GM19035 (cell line): ENCODE measurements around the gene GPX5.

ENCODE experiments used
- ATAC-seq: cut with Tn5 transposase; IDR thresholded peaks from one replicate; pipeline ENCODE4 v1.9.1; 2021; ENCODE audit not compliant: unreplicated experiment

Gene GPX5

DNA sequence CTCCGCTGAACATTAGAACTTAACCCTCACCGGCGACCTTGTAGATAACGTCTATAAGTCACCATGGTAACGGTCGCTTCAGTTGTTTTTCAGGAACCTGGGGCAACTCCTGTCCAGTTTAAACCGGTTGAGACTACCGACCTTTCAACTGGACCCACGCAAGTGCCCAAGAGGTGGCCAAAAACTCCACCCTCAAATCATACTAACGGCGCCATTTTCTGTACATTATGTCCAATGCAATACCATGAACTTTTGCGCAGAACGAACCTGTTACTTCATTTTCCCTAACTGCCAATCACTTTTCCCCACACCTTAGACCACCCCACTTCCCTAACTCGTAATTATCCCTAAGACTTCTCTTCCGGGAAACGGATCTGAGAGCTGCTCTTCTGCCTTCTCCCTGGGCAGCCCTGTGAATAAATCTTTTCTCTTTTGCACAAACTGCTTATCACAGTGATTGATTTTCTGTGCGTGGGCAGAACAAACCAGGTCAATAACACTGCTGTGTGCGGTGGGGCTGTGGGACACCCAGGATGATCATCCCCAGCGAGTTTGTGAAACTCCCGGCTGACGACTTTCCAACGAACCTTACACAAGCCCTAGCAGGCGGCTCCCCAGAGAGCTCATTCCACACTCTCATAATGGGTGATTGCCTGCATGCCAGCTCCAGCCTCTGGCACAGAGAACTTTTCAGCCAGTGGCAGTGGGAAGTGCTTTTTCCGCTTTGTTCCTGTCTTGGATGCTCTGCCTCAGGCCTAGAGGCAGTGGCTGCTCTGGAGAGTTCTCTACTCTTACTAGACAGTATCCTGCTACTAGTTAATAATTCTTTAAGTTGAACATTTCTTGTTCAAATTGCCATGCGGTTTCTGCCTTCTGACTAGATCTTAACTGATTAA, 28.6 kb downstream of the GPX5 start:
- ATAC-seq = no peak

DNA sequence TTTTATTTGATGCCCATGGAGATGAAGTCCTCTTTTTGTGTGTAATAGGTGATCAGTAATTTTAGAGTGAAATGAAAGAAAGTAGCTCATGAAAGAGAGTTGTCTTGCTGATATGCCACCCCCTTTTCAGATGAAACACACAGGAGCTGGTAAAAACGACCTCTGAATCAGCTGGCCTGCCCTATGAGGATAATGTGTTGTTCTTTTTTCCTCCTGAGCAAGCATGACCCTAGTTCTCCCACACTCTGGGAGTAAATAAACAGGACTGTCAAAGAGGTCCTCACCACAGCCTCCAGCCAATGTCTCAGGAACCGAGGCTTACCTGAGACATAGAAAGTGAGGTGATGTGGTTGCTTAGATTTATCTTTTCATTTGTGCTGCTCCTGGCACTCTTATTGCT, 29.5 kb downstream of the GPX5 start:
- ATAC-seq = no peak

DNA sequence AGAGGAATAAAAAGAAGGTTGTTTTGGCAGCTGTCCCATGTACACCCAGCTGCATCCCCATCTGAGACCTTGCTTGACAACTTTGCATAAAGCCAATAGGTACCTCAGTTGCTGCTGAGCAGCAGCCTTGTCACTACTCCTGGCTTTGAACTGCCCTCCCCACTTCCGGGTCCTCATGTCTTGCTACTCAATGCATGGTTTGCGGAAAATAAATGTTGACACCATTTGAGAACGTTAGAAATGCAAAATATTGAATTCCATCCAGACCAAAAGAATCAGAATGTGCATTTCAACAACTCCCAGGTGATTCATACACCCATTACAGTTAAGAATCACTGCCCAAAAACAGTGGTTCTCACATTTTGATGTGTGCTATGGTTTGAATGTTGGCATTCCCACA, 32.9 kb downstream of the GPX5 start:
- no peak for ATAC-seq

GRCh38 chr6:28563430-28564095, 37.9 kb downstream of the GPX5 start:
- no peak for ATAC-seq

GRCh38 chr6:28565823-28566526, 40.3 kb downstream of the GPX5 start:
- no peak for ATAC-seq

- ATAC-seq = no peak
Observed at GRCh38 chr6:28566527-28567252, 41.0 kb downstream of the GPX5 start.

GRCh38 chr6:28567506-28567905, 41.8 kb downstream of the GPX5 start:
- no peak for ATAC-seq

DNA sequence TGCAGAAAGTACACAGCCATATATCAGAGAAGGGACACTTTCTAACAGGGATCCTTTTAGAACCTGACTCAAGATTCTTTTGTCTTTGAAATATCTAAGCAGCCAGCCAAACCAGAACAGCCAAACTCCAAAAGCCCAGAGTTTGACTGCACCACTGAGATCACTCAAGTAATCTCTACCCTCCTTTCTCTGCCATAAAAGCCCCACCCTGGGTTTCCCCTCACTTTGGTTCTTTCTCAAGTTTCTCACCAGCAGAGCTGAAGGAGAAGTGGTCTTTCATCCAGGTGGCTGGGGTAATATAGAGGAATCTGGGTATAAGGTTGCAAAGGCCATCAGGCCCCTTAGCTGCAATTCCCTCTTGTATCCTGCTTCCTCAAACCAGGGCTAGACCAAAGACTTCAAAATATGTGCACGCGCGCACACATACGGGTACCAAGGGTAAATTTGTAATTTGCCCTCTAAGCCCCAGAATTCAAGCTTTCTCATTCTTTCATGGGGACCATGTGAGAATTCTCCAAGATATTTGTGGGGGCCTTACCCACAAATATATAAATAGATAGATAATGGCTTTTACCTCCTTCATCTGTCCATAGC, 42.9 kb downstream of the GPX5 start:
- ATAC-seq = no peak

DNA sequence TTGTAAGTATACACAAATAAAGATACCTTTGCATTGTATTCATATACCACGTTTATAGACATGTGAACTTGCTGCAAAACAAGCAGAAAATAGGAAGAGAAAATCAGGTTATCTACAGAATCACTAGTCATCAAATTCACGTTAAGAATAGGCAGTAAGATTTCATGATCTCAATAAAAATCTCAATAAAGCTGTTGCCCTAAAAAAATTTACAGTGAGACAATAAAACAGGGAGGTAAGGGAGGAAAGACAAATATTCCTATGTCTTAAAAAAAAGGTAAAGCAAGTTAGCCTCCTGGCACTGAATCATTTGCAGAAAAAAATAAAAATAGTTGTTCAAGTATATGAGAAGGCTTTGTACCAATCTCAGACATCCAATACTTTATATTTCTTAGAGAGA, 44.1 kb downstream of the GPX5 start:
- ATAC-seq = no peak

- ATAC-seq = no peak
Observed at GRCh38 chr6:28580475-28580874, 54.8 kb downstream of the GPX5 start.

DNA sequence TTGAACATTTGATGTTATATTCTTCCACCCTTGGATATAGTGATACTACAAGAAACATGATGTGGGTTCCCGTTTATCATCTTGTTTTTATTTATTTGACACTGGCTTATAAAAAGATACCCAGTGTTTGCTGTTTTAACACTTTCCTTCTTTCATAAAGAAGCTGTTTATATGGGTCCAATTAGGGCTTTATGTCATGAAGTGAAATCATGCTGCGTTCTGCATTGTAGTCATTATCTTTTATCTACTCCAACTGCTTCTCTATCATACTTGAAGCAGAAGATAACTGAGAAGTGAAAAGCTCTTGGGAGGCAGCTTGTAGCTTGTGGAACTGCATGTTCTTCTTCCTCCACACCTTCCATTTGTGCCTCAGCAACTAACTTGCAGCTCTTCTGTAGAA, 57.8 kb downstream of the GPX5 start:
- no peak for ATAC-seq
